Measurements from ENCODE around the gene GOT1.

Gene GOT1

DNA sequence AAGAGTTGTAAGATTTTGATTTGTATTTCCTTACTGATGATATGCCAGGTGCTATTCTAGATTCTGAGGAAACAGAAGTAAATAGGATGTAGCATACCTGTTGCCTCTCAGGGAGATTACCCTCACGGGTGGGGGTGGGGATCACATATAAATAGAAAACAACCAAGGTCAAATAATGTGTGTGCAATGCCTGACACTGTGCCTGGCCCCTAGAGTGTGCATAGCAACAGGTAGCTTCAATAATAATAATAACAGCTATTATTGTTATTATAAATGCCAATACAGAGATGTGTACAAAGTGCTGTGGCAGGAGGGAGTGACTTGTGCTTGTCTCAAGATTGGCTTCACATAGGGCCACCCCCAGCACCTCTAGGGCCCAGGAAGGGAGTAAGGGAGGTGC is 77.2 kb downstream of the GOT1 start:
- DNase-seq: no peak

DNA sequence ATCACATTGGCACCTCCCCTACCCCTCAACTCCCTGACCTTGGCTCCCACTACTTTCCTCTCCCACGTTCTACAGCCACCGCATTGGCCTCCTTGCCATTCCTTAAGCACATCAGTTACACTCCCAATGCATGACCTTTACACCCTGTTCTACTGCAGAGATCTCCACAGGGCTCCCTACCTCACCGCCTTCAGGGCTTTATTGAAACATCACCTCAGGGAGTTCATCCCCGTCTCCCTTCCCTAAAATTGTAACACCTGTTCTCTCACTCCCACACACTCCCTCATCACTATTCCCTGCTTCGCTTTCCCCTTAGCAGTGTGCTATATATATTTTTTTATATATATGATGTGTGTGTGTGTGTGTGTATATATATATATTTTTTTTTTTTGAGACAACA is 82.8 kb downstream of the GOT1 start:
- DNase-seq: no peak
